ENCODE results near the gene VRK1. TPM values are rescaled to one million over a fixed set of nuclear protein-coding genes. Genes with fewer than 3 reads are reported as not detected.

Gene VRK1
- total and polyA plus RNA-seq, 2 of the 8 experiments (the other 6 are each of a cell fraction or from before 2014, with no cell fraction given) = 24.2 to 64.8 TPM

DNA sequence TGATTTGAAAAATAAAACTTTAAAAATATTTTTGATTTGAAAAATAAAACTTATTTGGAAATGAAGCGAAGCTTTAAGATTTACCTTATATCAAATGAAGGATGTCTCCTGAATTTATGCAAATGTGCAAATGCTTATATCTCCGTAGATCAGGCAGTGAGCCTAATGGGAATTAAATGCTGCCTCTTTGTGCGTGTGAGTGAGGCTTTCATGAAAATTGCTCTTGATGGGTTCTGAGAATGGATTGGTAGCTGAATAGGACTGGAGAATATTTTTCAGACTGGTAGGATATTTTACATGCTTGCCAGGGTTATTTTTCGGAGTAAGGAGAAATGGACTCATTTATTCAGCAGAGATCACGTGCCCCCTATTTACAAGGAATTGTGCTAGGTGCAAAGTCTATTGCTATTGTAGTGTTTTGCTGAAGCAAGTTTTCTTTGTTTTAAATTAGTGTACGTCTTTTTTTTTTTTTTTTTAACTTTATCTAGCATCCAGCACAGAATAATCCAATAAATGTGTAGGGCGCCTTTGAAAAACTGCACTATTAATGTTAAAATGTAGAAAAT, 2.4 kb downstream of the VRK1 start:
- no peak overlapping the region for H2BK120ac ChIP-seq (replicated peaks; ENCODE audit: low read depth, low read length)
- no peaks in the 10 kb centered on the region for H3K27me3 ChIP-seq (replicated peaks in 1 of 4; ENCODE audit: control insufficient read depth in 3 of 4, extremely low read depth in 1 of 4, insufficient read depth in 3 of 4, low read length in 3 of 4)
- no peak overlapping the region for H3K56ac ChIP-seq (replicated peaks; ENCODE audit: insufficient read length, low read depth, low read length)
- peak overlapping the region; percentile 19 for H3K4ac ChIP-seq (replicated peaks; ENCODE audit: insufficient read length, low read depth, low read length)
- 0 out of 7 replicates have a peak, but pooled peaks cover 0 to 2% (median 0%) of the 10 kb centered on the region in 4 experiments for H3K4me1 ChIP-seq (replicated peaks in 1 of 4; ENCODE audit: control insufficient read depth in 3 of 4, insufficient read depth in 4 of 4, low read length in 3 of 4)
- H3K9me3 ChIP-seq (ENCODE audit: insufficient read depth in 2 of 2, low read depth in 1 of 2, low read length in 1 of 2) = no peaks in the 10 kb centered on the region
- FAIRE-seq (no peak), DNase-seq (ENCODE audit: low read depth in 1 of 2, low spot score in 2 of 2) (no peak)
- TF ChIP-seq POU5F1 (IDR thresholded peaks at IDR 0.05; ENCODE audit: low read depth, low read length) = no peak
- TF ChIP-seq CTCF (IDR thresholded peaks at IDR 0.05; ENCODE audit: control extremely low read depth in 1 of 3, insufficient read depth in 1 of 3, low read depth in 1 of 3, low read length in 3 of 3) = no peak
- TF ChIP-seq KDM5A (IDR thresholded peaks at IDR 0.05; ENCODE audit: low read length) = no peak
- TF ChIP-seq, protein P1, sequence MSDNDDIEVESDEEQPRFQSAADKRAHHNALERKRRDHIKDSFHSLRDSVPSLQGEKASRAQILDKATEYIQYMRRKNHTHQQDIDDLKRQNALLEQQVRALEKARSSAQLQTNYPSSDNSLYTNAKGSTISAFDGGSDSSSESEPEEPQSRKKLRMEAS (IDR thresholded peaks at IDR 0.05) = no peak
- no peak overlapping the region for H3K18ac ChIP-seq (ENCODE audit: extremely low read depth, low read length)
- H3K79me2 ChIP-seq (ENCODE audit: control insufficient read depth in 1 of 2, insufficient read depth in 2 of 2, low read length in 2 of 2) = peaks cover 13 to 71% of the 10 kb centered on the region in 2 experiments
- no peak overlapping the region for H3K9ac ChIP-seq (replicated peaks in 1 of 4; ENCODE audit: extremely low read depth in 1 of 4, low read depth in 3 of 4, low read length in 3 of 4)
- H2BK12ac ChIP-seq (ENCODE audit: low read depth, low read length) = no peak overlapping the region
- no peak overlapping the region for H4K91ac ChIP-seq (replicated peaks; ENCODE audit: insufficient read length, low read length)
- H3K27ac ChIP-seq (ENCODE audit: low read depth, low read length) = no peak overlapping the region
- no peaks in the 10 kb centered on the region for H3K36me3 ChIP-seq (ENCODE audit: control insufficient read depth in 2 of 4, insufficient read depth in 4 of 4, low read length in 3 of 4)
- H4K5ac ChIP-seq (ENCODE audit: insufficient read length, low read depth, low read length) = no peak overlapping the region
- H3K4me2 ChIP-seq (ENCODE audit: insufficient read depth in 1 of 2, low read depth in 2 of 2, low read length in 2 of 2) = no peak overlapping the region
- CTCF ChIA-PET (ENCODE audit: partially characterized antibody) = interaction anchor here (0.8 to 0.9 kb wide), 2 partner anchors 58 to 216 kb away, joined by 3 read pairs; no protein-coding TSS in a partner anchor
- H3K14ac ChIP-seq (ENCODE audit: insufficient read length) = no peak overlapping the region
- no peak overlapping the region for H2BK5ac ChIP-seq (ENCODE audit: low read depth, low read length)
- H3K79me1 ChIP-seq (ENCODE audit: low read depth, low read length) = no peaks in the 10 kb centered on the region; the same call in 1 of the 2 replicates
- H3K23me2 ChIP-seq (ENCODE audit: low read depth, low read length) = peaks cover 8% of the 10 kb centered on the region
- 83% methylated on average over 7 of the region's 7 CpGs; no CpG with 5 or more reads in 1 of the 2 experiments for WGBS, 2 experiments (ENCODE audit: extremely low coverage in 1 of 2, insufficient coverage in 1 of 2, insufficient read length in 1 of 2, insufficient replicate concordance in 2 of 2, low coverage in 1 of 2, low lambda C conversion rate in 2 of 2, missing lambda C conversion rate in 1 of 2)
- H3K4me3 ChIP-seq (ENCODE audit: extremely low read depth in 1 of 4, insufficient read depth in 2 of 4, low read depth in 3 of 4, low read length in 4 of 4) = no peak overlapping the region
- no peak overlapping the region for H2AK5ac ChIP-seq (ENCODE audit: low read depth, low read length)
- H3K23ac ChIP-seq (ENCODE audit: insufficient read length) = no peak overlapping the region
- H2AFZ ChIP-seq (ENCODE audit: low read length) = no peak overlapping the region
- POLR2A ChIA-PET (ENCODE audit: partially characterized antibody) = no interaction called here
- no peak overlapping the region for H2BK15ac ChIP-seq (ENCODE audit: low read length)
- no peak overlapping the region for H2BK20ac ChIP-seq (ENCODE audit: low read length)
- H4K8ac ChIP-seq (ENCODE audit: extremely low read depth, insufficient read depth, low read length) = no peak overlapping the region
- H4K20me1 ChIP-seq (replicated peaks in 1 of 2; ENCODE audit: control insufficient read depth in 1 of 2, insufficient read depth in 2 of 2, low read length in 2 of 2) = peaks cover 11 to 14% of the 10 kb centered on the region in 2 experiments

All from H1 (cell line).